H9 (cell line): Measurements from ENCODE around the gene CLTCL1. TPM values are rescaled to one million over a fixed set of nuclear protein-coding genes. Genes with fewer than 3 reads are reported as not detected.
"Not testable (repeated sequence)": the region's sequence is repeated elsewhere in the genome, so short reads cannot be mapped to it uniquely, and the experiment has no call there.

Experiments
- DNase-seq: peaks from one replicate; pipeline ENCODE4 v3.0.0-alpha.2; 2017
- H2AFZ ChIP-seq: one replicate; pipeline ENCODE4 v1.6.1; 2013; ENCODE audit warnings: mild to moderate bottlenecking, low read length, control low read depth, moderate library complexity
- H2AK5ac ChIP-seq: 2 replicates; pipeline ENCODE4 v1.6.1; 2013; ENCODE audit warnings: low read length, control low read depth, mixed read lengths; ENCODE audit not compliant: insufficient read length
- H2BK120ac ChIP-seq: one replicate; pipeline ENCODE4 v1.6.1; 2013; ENCODE audit warnings: low read depth, mild to moderate bottlenecking, low read length, control low read depth, inconsistent platforms; ENCODE audit not compliant: poor library complexity, severe bottlenecking
- H2BK12ac ChIP-seq: 2 replicates; pipeline ENCODE4 v1.6.1; 2013; ENCODE audit warnings: low read length, control low read depth, mixed read lengths, low read depth; ENCODE audit not compliant: insufficient read length
- H2BK15ac ChIP-seq: 2 replicates; pipeline ENCODE4 v1.6.1; 2013; ENCODE audit warnings: low read depth, low read length, control low read depth
- H2BK20ac ChIP-seq: one replicate; pipeline ENCODE4 v1.6.1; 2013; ENCODE audit warnings: low read depth, mild to moderate bottlenecking, low read length, control low read depth, inconsistent platforms; ENCODE audit not compliant: poor library complexity, severe bottlenecking
- H2BK5ac ChIP-seq: 2 replicates; pipeline ENCODE4 v1.6.1; 2013; ENCODE audit warnings: low read length, control low read depth, mixed read lengths; ENCODE audit not compliant: insufficient read length
- H3K14ac ChIP-seq: 2 replicates; pipeline ENCODE4 v1.6.1; 2013; ENCODE audit warnings: low read length, control low read depth; ENCODE audit not compliant: insufficient read depth
- H3K18ac ChIP-seq: 2 replicates; pipeline ENCODE4 v1.6.1; 2013; ENCODE audit warnings: low read depth, mild to moderate bottlenecking, mixed read lengths, low read length, control low read depth; ENCODE audit not compliant: insufficient read length
- H3K23ac ChIP-seq: 2 replicates; pipeline ENCODE4 v1.6.1; 2013; ENCODE audit warnings: low read length, control low read depth, mixed read lengths, low read depth; ENCODE audit not compliant: insufficient read length
- H3K23me2 ChIP-seq: 2 replicates; pipeline ENCODE4 v1.6.1; 2013; ENCODE audit warnings: low read depth, mild to moderate bottlenecking, mixed read lengths, low read length, control low read depth; ENCODE audit not compliant: insufficient read length, poor library complexity, severe bottlenecking
- H3K27ac ChIP-seq: 2 replicates; pipeline ENCODE4 v1.5.1; 2013; ENCODE audit warnings: low read length, control low read depth, mixed read lengths, low read depth; ENCODE audit not compliant: insufficient read length
- H3K27me3 ChIP-seq: 2 replicates; pipeline ENCODE4 v1.6.1; 2013; ENCODE audit warnings: low read length, control low read depth, inconsistent platforms; ENCODE audit not compliant: insufficient read depth
- H3K4ac ChIP-seq: 2 replicates; pipeline ENCODE4 v1.6.1; 2013; ENCODE audit warnings: low read depth, mild to moderate bottlenecking, control low read depth, inconsistent platforms, low read length, moderate library complexity
- H3K4me1 ChIP-seq: 2 replicates; pipeline ENCODE4 v1.6.1; 2013; ENCODE audit warnings: low read length, control low read depth, inconsistent platforms; ENCODE audit not compliant: insufficient read depth
- H3K4me2 ChIP-seq: 2 replicates; pipeline ENCODE4 v1.6.1; 2013; ENCODE audit warnings: low read length, control low read depth, mixed read lengths; ENCODE audit not compliant: insufficient read length, insufficient read depth
- H3K56ac ChIP-seq: 2 replicates; pipeline ENCODE4 v1.6.1; 2013; ENCODE audit warnings: low read depth, mild to moderate bottlenecking, mixed read lengths, low read length, control low read depth; ENCODE audit not compliant: insufficient read length
- H3K79me1 ChIP-seq: 2 replicates; pipeline ENCODE4 v1.6.1; 2013; ENCODE audit warnings: low read depth, mild to moderate bottlenecking, moderate library complexity, low read length, control low read depth, inconsistent platforms; ENCODE audit not compliant: insufficient read depth, poor library complexity, severe bottlenecking
- H3K79me2 ChIP-seq: 2 replicates; pipeline ENCODE4 v1.6.1; 2013; ENCODE audit warnings: low read length, control low read depth, inconsistent platforms; ENCODE audit not compliant: insufficient read depth
- H3K9ac ChIP-seq: 2 replicates; pipeline ENCODE4 v1.6.1; 2013; ENCODE audit warnings: low read length, control low read depth, mixed read lengths; ENCODE audit not compliant: insufficient read length; ENCODE audit errors: extremely low read depth
- H3K9me3 ChIP-seq: one replicate; pipeline ENCODE4 v1.6.1; 2013; ENCODE audit warnings: low read depth, low read length, inconsistent platforms; ENCODE audit not compliant: control insufficient read depth
- H3T11ph ChIP-seq: one replicate; pipeline ENCODE4 v1.6.1; 2013; ENCODE audit warnings: mild to moderate bottlenecking, low read length, control low read depth, inconsistent platforms
- H4K20me1 ChIP-seq: one replicate; pipeline ENCODE4 v1.6.1; 2013; ENCODE audit not compliant: control insufficient read depth, insufficient read length, insufficient read depth
- H4K5ac ChIP-seq: 2 replicates; pipeline ENCODE4 v1.6.1; 2013; ENCODE audit warnings: low read depth, mild to moderate bottlenecking, mixed read lengths, low read length, control low read depth; ENCODE audit not compliant: insufficient read length
- H4K8ac ChIP-seq: replicated peaks from 2 replicates; pipeline ENCODE4 v1.6.1; 2013; ENCODE audit warnings: low read length, control low read depth, mixed read lengths, low read depth; ENCODE audit not compliant: insufficient read length
- H4K91ac ChIP-seq: 2 replicates; pipeline ENCODE4 v1.6.1; 2013; ENCODE audit warnings: low read depth, mild to moderate bottlenecking, moderate library complexity, mixed read lengths, low read length, control low read depth; ENCODE audit not compliant: insufficient read length
- H3K27ac Mint-ChIP-seq, 3 experiments: 2 replicates in 2 of 3; 3 replicates in 1 of 3; pipeline ENCODE4 v1.8.0; 2020 to 2021; ENCODE audit warnings: mixed read lengths in 3 of 3, mild to moderate bottlenecking in 1 of 3, moderate library complexity in 1 of 3
- H3K27me3 Mint-ChIP-seq: 2 replicates; pipeline ENCODE4 v1.8.0; 2021; ENCODE audit warnings: low read depth, mild to moderate bottlenecking, moderate library complexity, mixed read lengths
- H3K36me3 Mint-ChIP-seq, 3 experiments: 2 replicates in 2 of 3; 3 replicates in 1 of 3; pipeline ENCODE4 v1.8.0; 2020 to 2021; ENCODE audit warnings: low read depth in 3 of 3, mixed read lengths in 3 of 3; ENCODE audit not compliant: insufficient read depth in 1 of 3
- H3K4me1 Mint-ChIP-seq, 2 experiments: 2 replicates each; pipeline ENCODE4 v1.8.0; 2020; ENCODE audit warnings: mixed read lengths in 2 of 2
- H3K4me3 Mint-ChIP-seq, 2 experiments: 2 replicates in 1 of 2; 3 replicates in 1 of 2; pipeline ENCODE4 v1.8.0; 2020 to 2021; ENCODE audit warnings: mild to moderate bottlenecking in 2 of 2, mixed read lengths in 2 of 2, moderate library complexity in 1 of 2
- H3K9me3 Mint-ChIP-seq, 2 experiments: 2 replicates in 1 of 2; 3 replicates in 1 of 2; pipeline ENCODE4 v1.8.0; 2020; ENCODE audit warnings: mild to moderate bottlenecking in 2 of 2, mixed read lengths in 2 of 2, moderate library complexity in 1 of 2
- CTCF ChIP-seq: fragments of 200-600 bp; sonication (generic); conservative IDR thresholded peaks from 3 replicates; pipeline ENCODE4 v1.8.0; 2021; ENCODE audit warnings: antibody characterized with exemption, mild to moderate bottlenecking
- WGBS: extraction: QIAGEN DNeasy Blood & Tissue Kit; methylation state at CpG from one replicate; pipeline ENCODE4 v1.1.7; 2013; ENCODE audit warnings: missing lambda C conversion rate, low lambda C conversion rate, mixed read lengths; ENCODE audit not compliant: insufficient read length; ENCODE audit errors: extremely low coverage; 5-methylcytosine and 5-hydroxymethylcytosine counted together
- total RNA-seq: library from RNA; stranded (reverse); gene quantifications from 2 replicates; pipeline ENCODE4 v1.2.1, GENCODE V29; 2021

CLTCL1 gene
- total RNA-seq, 1 experiment from 2014 or later: 11.1 TPM

GRCh38 chr22:19260194-19260593, 31.3 kb downstream of the CLTCL1 start:
- Histone ChIP-seq H3K4me1 (no peaks in the 10 kb centered on the region), H2BK5ac (no peak overlapping the region), H2AK5ac (no peak overlapping the region), H2BK12ac (no peak overlapping the region), H3K23ac (no peak overlapping the region), H4K5ac (no peak overlapping the region), H3K23me2 (no peaks in the 10 kb centered on the region), H2BK20ac (no peak overlapping the region), H3K14ac (no peak overlapping the region), H4K91ac (no peak overlapping the region), H3K18ac (no peak overlapping the region), H2BK120ac (no peak overlapping the region), H3T11ph (no peak overlapping the region), H3K27ac (no peak overlapping the region), H3K4ac (no peak overlapping the region), H3K79me2 (no peaks in the 10 kb centered on the region), H3K56ac (no peak overlapping the region), H3K4me2 (no peak overlapping the region), H3K9ac (no peak overlapping the region), H3K27me3 (no peaks in the 10 kb centered on the region), H3K9me3 (no peaks in the 10 kb centered on the region), H3K79me1 (no peaks in the 10 kb centered on the region), H2AFZ (no peak overlapping the region), H4K8ac (no peak overlapping the region), H4K20me1 (no peaks in the 10 kb centered on the region), H2BK15ac (no peak overlapping the region)
- H3K9me3 Mint-ChIP-seq: peaks cover 3 to 5% of the 10 kb centered on the region in 2 experiments; a peak in 2 of 5 replicates
- DNase-seq: no peak
- H3K36me3 Mint-ChIP-seq: peaks cover 25 to 33% (median 32%) of the 10 kb centered on the region in 3 experiments
- peaks cover 0 to 9% of the 10 kb centered on the region in 2 experiments; a peak in 1 of 4 replicates for H3K4me1 Mint-ChIP-seq
- H3K27me3 Mint-ChIP-seq: no peaks in the 10 kb centered on the region; the same call in 1 of the 2 replicates
- no peak for TF ChIP-seq CTCF
- H3K27ac Mint-ChIP-seq: peak overlapping the region in 1 of 3 experiments; percentile 35; a peak in 2 of 7 replicates
- no peak overlapping the region for H3K4me3 Mint-ChIP-seq
- WGBS: no CpG with 5 or more reads among the region's 6 CpGs

GRCh38 chr22:19258968-19259288, 32.6 kb downstream of the CLTCL1 start:
- H3T11ph ChIP-seq, H4K5ac ChIP-seq, H3K27me3 Mint-ChIP-seq, H3K23ac ChIP-seq, H3K9me3 ChIP-seq, H3K9me3 Mint-ChIP-seq, H3K23me2 ChIP-seq, H2AK5ac ChIP-seq, H3K4ac ChIP-seq, H2BK12ac ChIP-seq, H3K4me3 Mint-ChIP-seq, H3K4me1 Mint-ChIP-seq, H3K4me2 ChIP-seq, H3K14ac ChIP-seq, H3K9ac ChIP-seq, H3K27me3 ChIP-seq, H3K56ac ChIP-seq, H2AFZ ChIP-seq, H3K4me1 ChIP-seq, H3K27ac ChIP-seq, H2BK20ac ChIP-seq, H4K20me1 ChIP-seq, H3K79me1 ChIP-seq, H4K8ac ChIP-seq, H3K79me2 ChIP-seq, H2BK15ac ChIP-seq, DNase-seq, H2BK5ac ChIP-seq, H3K27ac Mint-ChIP-seq, H3K18ac ChIP-seq, H2BK120ac ChIP-seq, H4K91ac ChIP-seq: not testable (repeated sequence)
- no CpG with 5 or more reads among the region's 4 CpGs for WGBS
- peaks cover 25 to 37% (median 33%) of the 10 kb centered on the region in 3 experiments for H3K36me3 Mint-ChIP-seq
